ENCODE measurements around the gene NDUFAF8.
"Not testable (repeated sequence)": the region's sequence is repeated elsewhere in the genome, so short reads cannot be mapped to it uniquely, and the experiment has no call there.

NDUFAF8 gene

DNA sequence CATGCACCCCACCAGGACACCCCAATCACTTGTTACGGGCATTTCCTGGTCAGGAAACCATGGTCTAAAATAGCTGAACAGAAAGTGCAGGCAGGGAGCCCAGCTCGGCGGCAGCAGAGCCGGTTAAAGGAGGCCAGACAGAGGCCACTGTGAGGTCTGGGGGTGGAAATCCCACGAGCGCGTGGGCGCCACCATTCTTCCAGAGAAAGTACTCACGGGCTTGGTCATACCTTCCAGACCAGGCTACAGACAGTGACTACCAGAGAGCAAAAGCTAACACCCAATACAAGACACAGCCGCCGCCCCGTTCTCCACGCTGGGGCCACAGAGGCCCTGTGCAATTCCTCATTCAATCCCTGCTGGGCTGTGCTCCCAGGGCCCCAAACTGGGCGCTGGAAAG is 28.2 kb upstream of the NDUFAF8 start:
- Mint-ChIP-seq H3K27ac (peak overlapping the region; percentile 17), H3K27me3 (no peaks in the 10 kb centered on the region), H3K9me3 (no peaks in the 10 kb centered on the region), H3K4me1 (peaks cover 26% of the 10 kb centered on the region), H3K4me3 (no peak overlapping the region), H3K36me3 (peaks cover 8% of the 10 kb centered on the region)
- no peak for ATAC-seq

DNA sequence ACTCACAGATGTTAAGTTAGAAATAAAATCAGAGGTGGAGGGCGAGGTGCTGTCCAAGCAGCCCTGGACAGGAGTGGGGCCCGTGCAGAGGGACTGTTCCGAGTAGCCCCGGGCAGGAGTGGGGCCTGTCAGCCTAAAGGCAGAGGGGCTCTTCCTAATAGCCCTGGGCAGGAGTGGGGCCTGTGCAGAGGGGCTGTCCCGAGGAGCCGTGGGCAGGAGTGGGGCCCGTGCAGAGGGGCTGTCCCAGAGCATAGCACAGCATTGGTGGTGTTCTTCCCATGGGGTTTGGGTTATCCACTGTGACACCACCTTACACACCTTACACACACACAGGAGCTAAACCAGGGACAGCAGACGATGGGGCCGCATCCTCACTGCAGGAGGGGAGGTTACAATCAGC is 26.8 kb upstream of the NDUFAF8 start:
- Mint-ChIP-seq H3K27ac (no peak overlapping the region), H3K4me1 (peaks cover 31% of the 10 kb centered on the region), H3K9me3 (no peaks in the 10 kb centered on the region), H3K36me3 (peaks cover 9% of the 10 kb centered on the region), H3K27me3 (no peaks in the 10 kb centered on the region), H3K4me3 (no peak overlapping the region)
- peak; percentile 49 for ATAC-seq

DNA sequence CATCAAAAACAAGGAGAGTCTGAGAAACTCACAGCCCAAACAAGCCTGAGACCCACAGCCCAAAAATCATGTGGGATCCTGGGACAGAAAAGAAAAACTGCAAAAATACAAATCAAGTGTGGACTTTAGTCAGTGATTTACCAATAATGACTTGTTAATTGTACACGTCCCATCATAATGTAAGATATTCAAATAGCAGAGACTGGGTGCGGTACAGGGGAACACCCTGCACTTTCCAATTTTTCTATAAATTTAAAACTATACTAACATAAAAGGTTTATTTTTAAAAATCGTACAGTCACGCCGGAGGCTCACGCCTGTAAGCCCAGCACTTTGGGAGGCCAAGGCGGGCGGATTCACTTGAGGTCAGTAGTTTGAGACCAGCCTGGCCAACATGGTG is 25.1 kb upstream of the NDUFAF8 start:
- peaks cover 14% of the 10 kb centered on the region for H3K36me3 Mint-ChIP-seq
- peaks cover 25% of the 10 kb centered on the region for H3K4me1 Mint-ChIP-seq
- H3K27me3 Mint-ChIP-seq = no peaks in the 10 kb centered on the region
- no peaks in the 10 kb centered on the region for H3K9me3 Mint-ChIP-seq
- no peak overlapping the region for H3K4me3 Mint-ChIP-seq
- no peak for ATAC-seq
- no peak overlapping the region for H3K27ac Mint-ChIP-seq

DNA sequence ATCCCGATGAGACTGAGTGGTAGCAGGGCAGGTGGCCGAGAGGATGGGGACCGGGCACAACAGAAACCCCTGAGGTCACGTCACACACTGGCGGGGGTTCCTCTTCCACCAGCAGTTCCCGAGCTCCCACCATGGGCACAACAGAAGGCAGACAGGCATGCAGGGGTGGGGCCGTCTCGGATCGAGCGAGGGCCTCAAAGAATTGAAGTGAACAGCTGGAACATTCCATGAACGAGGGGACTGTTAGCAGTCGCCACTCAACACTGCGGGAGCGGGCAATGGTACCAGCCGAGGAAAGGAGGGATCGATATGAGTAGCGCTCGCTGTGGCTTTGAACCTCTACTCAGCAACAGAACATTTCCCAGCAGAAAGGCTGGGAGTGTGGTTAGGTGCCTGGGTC is 21.6 kb upstream of the NDUFAF8 start:
- Mint-ChIP-seq H3K4me1 (peaks cover 23% of the 10 kb centered on the region), H3K9me3 (no peaks in the 10 kb centered on the region), H3K4me3 (no peak overlapping the region), H3K36me3 (peaks cover 25% of the 10 kb centered on the region), H3K27me3 (no peaks in the 10 kb centered on the region), H3K27ac (no peak overlapping the region)
- ATAC-seq = no peak

- Mint-ChIP-seq H3K27ac (no peak overlapping the region), H3K27me3 (no peaks in the 10 kb centered on the region), H3K4me3 (no peak overlapping the region), H3K36me3 (peaks cover 25% of the 10 kb centered on the region), H3K4me1 (peaks cover 21% of the 10 kb centered on the region), H3K9me3 (no peaks in the 10 kb centered on the region)
- no peak for ATAC-seq
Measured at GRCh38 chr17:81218459-81218858, 20.7 kb upstream of the NDUFAF8 start.

DNA sequence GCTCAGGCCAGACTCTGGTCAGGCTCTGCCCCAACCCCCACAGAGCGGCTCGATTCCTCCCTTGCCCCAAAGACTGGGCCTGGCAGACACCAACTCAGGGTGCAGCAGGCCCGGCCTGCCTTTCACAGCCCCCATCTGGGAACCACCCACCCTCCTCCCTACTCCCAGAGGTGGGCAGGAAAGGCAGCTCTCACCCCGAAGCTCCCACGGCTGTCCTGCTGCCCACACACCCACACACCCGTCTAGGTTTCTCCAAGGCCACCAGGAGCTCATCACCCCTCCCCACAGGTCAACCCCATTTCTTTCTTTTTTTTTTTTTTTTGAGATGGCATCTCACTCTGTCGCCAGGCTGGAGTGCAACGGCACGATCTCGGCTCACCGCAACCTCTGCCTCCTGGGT is 20.1 kb upstream of the NDUFAF8 start:
- ATAC-seq = no peak
- Mint-ChIP-seq H3K9me3 (no peaks in the 10 kb centered on the region), H3K27me3 (no peaks in the 10 kb centered on the region), H3K4me1 (peaks cover 26% of the 10 kb centered on the region), H3K27ac (no peak overlapping the region), H3K36me3 (peaks cover 25% of the 10 kb centered on the region), H3K4me3 (no peak overlapping the region)

GRCh38 chr17:81219476-81220180 is 19.5 kb upstream of the NDUFAF8 start:
- Mint-ChIP-seq H3K4me3 (no peak overlapping the region), H3K36me3 (peaks cover 25% of the 10 kb centered on the region), H3K27ac (no peak overlapping the region), H3K9me3 (no peaks in the 10 kb centered on the region), H3K27me3 (no peaks in the 10 kb centered on the region), H3K4me1 (peaks cover 27% of the 10 kb centered on the region)
- no peak for ATAC-seq

DNA sequence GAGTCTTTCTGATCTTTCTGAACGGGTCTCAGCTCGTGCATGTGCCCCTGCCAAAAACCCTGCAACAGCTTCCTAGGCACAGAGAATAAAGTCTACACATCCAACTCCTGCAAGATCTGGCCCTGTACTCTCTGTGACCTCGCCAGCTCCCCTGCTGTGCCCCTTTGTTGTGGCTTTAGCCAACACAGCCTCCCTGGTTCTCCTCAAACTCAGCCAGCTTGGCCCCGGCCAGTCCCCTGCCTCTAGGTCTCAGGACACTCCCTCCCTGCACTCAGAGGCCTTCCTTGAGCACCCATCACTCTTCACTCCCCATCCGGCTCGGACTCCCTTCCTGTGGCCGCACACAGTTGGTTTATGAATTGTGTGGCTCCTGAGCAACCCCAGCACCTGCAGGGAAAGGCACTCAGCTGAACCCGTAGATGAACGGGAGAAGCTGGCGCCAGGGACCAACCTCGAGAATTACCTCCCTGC is 17.7 kb upstream of the NDUFAF8 start:
- Mint-ChIP-seq H3K36me3 (peaks cover 25% of the 10 kb centered on the region), H3K4me1 (peaks cover 27% of the 10 kb centered on the region), H3K9me3 (no peaks in the 10 kb centered on the region), H3K27ac (no peak overlapping the region), H3K27me3 (no peaks in the 10 kb centered on the region), H3K4me3 (peak overlapping the region; percentile 89)
- no peak for ATAC-seq

DNA sequence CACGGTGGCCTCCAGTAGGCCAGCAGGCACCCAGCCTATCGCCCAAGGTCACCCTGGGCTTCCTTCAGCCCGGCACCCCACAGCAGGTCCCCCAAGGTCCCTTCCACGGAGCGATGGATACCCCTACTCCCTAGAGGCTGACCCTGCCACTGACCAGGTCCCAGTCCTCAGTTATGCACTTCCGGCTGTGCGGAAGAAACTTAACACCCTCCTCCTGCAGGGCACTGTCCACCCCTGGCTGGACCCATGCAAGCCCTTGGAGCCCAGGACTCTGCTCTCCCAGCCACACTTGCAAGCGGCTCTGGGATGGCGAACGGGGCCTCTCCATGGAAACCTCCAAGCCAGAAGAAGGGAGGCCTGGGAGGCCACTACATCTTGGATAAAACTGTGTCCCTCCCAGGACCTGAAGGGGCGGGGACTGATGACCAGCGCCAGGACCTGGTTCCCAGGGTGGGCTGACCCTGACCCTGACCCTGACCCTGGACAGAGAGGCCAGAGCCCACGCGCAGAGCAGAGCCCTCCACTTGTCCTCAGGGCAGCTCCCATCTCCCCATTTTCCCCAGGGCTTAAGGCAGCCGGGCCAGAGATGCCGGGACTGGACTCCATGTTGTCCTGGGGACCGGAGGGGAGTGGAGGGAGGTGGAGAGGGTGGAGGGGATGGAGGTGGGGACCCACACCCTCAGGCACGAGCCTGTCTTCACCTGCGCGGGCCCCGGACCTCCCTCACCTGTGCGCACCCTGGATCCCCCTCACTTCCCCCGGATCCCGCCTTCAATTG is 17.1 kb upstream of the NDUFAF8 start:
- H3K27ac Mint-ChIP-seq = no peak overlapping the region
- no peaks in the 10 kb centered on the region for H3K9me3 Mint-ChIP-seq
- peaks cover 23% of the 10 kb centered on the region for H3K4me1 Mint-ChIP-seq
- peak overlapping the region; percentile 89 for H3K4me3 Mint-ChIP-seq
- no peak for ATAC-seq
- peaks cover 19% of the 10 kb centered on the region for H3K36me3 Mint-ChIP-seq
- H3K27me3 Mint-ChIP-seq = no peaks in the 10 kb centered on the region

DNA sequence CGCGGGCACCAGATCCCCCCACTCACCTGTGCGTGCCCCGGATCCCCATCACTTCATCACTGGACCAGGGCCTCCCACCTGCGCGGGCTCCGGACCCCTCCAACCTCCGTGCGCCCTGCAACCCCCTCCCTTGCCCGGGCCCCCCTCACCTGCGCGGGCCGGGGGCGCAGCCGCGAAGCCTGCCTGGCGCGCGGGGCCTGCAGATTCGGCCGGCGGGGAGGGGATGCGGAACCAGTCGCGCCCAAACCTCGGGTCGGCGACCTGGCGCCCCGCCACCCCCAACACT is 16.6 kb upstream of the NDUFAF8 start:
- H3K36me3 Mint-ChIP-seq = peaks cover 17% of the 10 kb centered on the region
- peaks cover under 1% of the 10 kb centered on the region for H3K9me3 Mint-ChIP-seq
- H3K4me3 Mint-ChIP-seq = peak overlapping the region; percentile 89
- H3K27ac Mint-ChIP-seq = peak overlapping the region; percentile 94
- ATAC-seq = peak; percentile 0
- H3K27me3 Mint-ChIP-seq = no peaks in the 10 kb centered on the region
- H3K4me1 Mint-ChIP-seq = peaks cover 24% of the 10 kb centered on the region

- Mint-ChIP-seq H3K4me1 (peaks cover 29% of the 10 kb centered on the region), H3K27me3 (no peaks in the 10 kb centered on the region), H3K27ac (peak within 1 kb of the TSS; percentile 94), H3K9me3 (peaks cover 2% of the 10 kb centered on the region), H3K36me3 (peaks cover 19% of the 10 kb centered on the region), H3K4me3 (peak within 1 kb of the TSS; percentile 89)
- ATAC-seq = peak; percentile 97
Measured at GRCh38 chr17:81222906-81223761, 16.0 kb upstream of the NDUFAF8 start, which contains the start of gene CEP131. CEP131 (minus strand) TSS chr17:81222965; CDS start chr17:81220056, 2,909 bp downstream.

GRCh38 chr17:81223762-81224130 is 15.4 kb upstream of the NDUFAF8 start:
- Mint-ChIP-seq H3K9me3 (peaks cover 2% of the 10 kb centered on the region), H3K36me3 (peaks cover 19% of the 10 kb centered on the region), H3K27me3 (no peaks in the 10 kb centered on the region), H3K27ac (peak overlapping the region; percentile 94), H3K4me3 (peak overlapping the region; percentile 89), H3K4me1 (peaks cover 36% of the 10 kb centered on the region)
- ATAC-seq = no peak

- H3K27me3 Mint-ChIP-seq, H3K9me3 Mint-ChIP-seq, ATAC-seq: not testable (repeated sequence)
- H3K27ac Mint-ChIP-seq = peak overlapping the region; percentile 80
- peaks cover 47% of the 10 kb centered on the region for H3K4me1 Mint-ChIP-seq
- peaks cover 25% of the 10 kb centered on the region for H3K36me3 Mint-ChIP-seq
- peak overlapping the region; percentile 2 for H3K4me3 Mint-ChIP-seq
Measured at GRCh38 chr17:81227630-81228029, 11.5 kb upstream of the NDUFAF8 start.

DNA sequence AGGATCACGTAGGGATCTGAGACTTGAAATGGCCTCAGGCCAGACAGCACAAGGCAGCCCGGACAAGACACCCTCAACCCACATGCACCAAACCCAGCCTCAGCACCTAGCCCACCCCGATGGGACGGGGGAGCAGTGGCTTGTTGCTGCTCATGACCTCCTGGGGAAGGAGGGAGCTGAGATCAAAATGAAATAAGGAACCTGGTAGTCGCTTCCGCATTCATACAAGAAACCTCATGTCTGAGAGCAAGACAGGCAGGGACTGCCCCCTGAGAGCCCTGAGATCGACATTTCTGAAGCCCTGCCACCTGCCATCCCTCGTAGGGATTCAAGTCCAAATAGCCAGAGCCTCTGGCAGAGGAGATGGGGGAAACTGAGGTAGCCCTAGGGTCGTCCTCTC is 10.7 kb upstream of the NDUFAF8 start:
- Mint-ChIP-seq H3K36me3 (peaks cover 30% of the 10 kb centered on the region), H3K27ac (peak overlapping the region; percentile 80), H3K27me3 (no peaks in the 10 kb centered on the region), H3K4me1 (peaks cover 45% of the 10 kb centered on the region), H3K4me3 (peak overlapping the region; percentile 48), H3K9me3 (peaks cover 2% of the 10 kb centered on the region)
- ATAC-seq = peak; percentile 90

Measured in stimulated activated memory B cell treated with anti-CD40 and anti-IgM and Interleukin-4, amounts not matched to agents 10 μg/mL and 1 μg/mL and 100 μg/mL, for 72 hours (primary cell).